Ascending aorta (tissue), 2 donors: Measurements from ENCODE around the gene CBLB. TPM values are rescaled to one million over a fixed set of nuclear protein-coding genes. Genes with fewer than 3 reads are reported as not detected.
"Not testable (repeated sequence)": the region's sequence is repeated elsewhere in the genome, so short reads cannot be mapped to it uniquely, and the experiment has no call there.

Experiments used
- DNase-seq, 2 donors: peaks; one replicate each; pipeline ENCODE4 v3.0.0-alpha.2; 2019; ENCODE audit warnings: low spot score in 2 of 2
- H3K27ac ChIP-seq, 2 donors: fragments of 200-600 bp; sonication (generic); one replicate each; pipeline ENCODE4 v1.5.1; 2016 to 2017; ENCODE audit warnings: mild to moderate bottlenecking in 1 of 2
- H3K27me3 ChIP-seq: fragments of 200-600 bp; sonication (generic); one replicate; pipeline ENCODE4 v1.5.1; 2017
- H3K36me3 ChIP-seq, 2 donors: fragments of 200-600 bp; sonication (generic); one replicate each; pipeline ENCODE4 v1.5.1; 2016
- H3K4me1 ChIP-seq, 2 donors: fragments of 200-600 bp; sonication (generic); one replicate each; pipeline ENCODE4 v1.5.1; 2016 to 2017; ENCODE audit warnings: mild to moderate bottlenecking in 1 of 2
- H3K4me3 ChIP-seq, 2 donors: fragments of 200-600 bp; sonication (generic); one replicate each; pipeline ENCODE4 v1.5.1; 2016 to 2017; ENCODE audit warnings: mild to moderate bottlenecking in 1 of 2
- H3K9me3 ChIP-seq, 2 donors: fragments of 200-600 bp; sonication (generic); one replicate each; pipeline ENCODE4 v1.5.1; 2016
- intact Hi-C: fragments of 100-400 bp; cut with DNase I; formaldehyde crosslinking; loops from one replicate; pipeline ENCODE4 v1.15.1; 2023
- total RNA-seq: library from RNA; depleted of rRNA; stranded (reverse); fragments of >200 nt; gene quantifications from one replicate; pipeline ENCODE4 v1.1.0, GENCODE V29; 2016
- TF ChIP-seq, protein P1 (sequence below), 3 experiments: fragments of 200-600 bp in 2 of 3; fragments of 450-650 bp in 1 of 3; sonication (generic) in 2 of 3; IDR thresholded peaks; one replicate each; pipeline ENCODE4 v1.5.1; 2016 to 2019; ENCODE audit warnings: antibody characterized with exemption in 3 of 3, mild to moderate bottlenecking in 1 of 3, moderate library complexity in 1 of 3

CBLB gene
- total RNA-seq, 1 donor from 2014 or later, result 30.0 TPM

DNA sequence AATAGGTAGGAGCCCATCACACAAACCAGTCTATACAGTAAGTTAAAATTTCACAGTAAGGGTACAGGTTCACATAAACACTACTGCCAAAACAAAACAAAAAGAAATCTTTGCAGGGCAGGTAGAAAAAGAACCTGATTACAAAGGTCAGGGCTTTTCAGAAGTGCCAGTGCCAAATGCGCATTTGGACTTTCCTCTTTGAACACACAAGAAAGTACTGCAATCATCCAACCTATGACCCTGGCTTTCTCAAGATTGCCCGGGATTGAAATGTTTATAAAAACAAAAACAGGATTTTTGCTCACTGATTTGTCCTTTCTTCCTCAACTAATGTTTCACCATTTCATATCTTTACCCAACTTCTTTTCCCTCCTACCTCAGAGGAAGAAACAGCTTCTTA, 47.4 kb downstream of the CBLB start:
- Histone ChIP-seq H3K4me3 (no peak overlapping the region), H3K27me3 (no peaks in the 10 kb centered on the region), H3K9me3 (no peaks in the 10 kb centered on the region), H3K4me1 (peaks cover 4 to 10% of the 10 kb centered on the region in 2 donors), H3K36me3 (no peaks in the 10 kb centered on the region), H3K27ac (no peak overlapping the region)
- no peak for DNase-seq
- TF ChIP-seq, protein P1, sequence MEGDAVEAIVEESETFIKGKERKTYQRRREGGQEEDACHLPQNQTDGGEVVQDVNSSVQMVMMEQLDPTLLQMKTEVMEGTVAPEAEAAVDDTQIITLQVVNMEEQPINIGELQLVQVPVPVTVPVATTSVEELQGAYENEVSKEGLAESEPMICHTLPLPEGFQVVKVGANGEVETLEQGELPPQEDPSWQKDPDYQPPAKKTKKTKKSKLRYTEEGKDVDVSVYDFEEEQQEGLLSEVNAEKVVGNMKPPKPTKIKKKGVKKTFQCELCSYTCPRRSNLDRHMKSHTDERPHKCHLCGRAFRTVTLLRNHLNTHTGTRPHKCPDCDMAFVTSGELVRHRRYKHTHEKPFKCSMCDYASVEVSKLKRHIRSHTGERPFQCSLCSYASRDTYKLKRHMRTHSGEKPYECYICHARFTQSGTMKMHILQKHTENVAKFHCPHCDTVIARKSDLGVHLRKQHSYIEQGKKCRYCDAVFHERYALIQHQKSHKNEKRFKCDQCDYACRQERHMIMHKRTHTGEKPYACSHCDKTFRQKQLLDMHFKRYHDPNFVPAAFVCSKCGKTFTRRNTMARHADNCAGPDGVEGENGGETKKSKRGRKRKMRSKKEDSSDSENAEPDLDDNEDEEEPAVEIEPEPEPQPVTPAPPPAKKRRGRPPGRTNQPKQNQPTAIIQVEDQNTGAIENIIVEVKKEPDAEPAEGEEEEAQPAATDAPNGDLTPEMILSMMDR (IDR thresholded peaks at IDR 0.05), result no peak
- intact Hi-C loops, result no loop called here

- TF ChIP-seq, protein P1 (IDR thresholded peaks at IDR 0.05), result no peak
- intact Hi-C loops, result no loop called here
- Histone ChIP-seq H3K36me3 (no peaks in the 10 kb centered on the region), H3K27ac (no peak overlapping the region), H3K9me3 (no peaks in the 10 kb centered on the region), H3K4me3 (no peak overlapping the region), H3K27me3 (no peaks in the 10 kb centered on the region), H3K4me1 (peaks cover 0 to 3% of the 10 kb centered on the region in 2 donors)
- no peak for DNase-seq
Observed at GRCh38 chr3:105816833-105817232, 52.0 kb downstream of the CBLB start.

GRCh38 chr3:105815331-105815730, 53.5 kb downstream of the CBLB start:
- H3K27ac ChIP-seq, H3K36me3 ChIP-seq, DNase-seq, H3K9me3 ChIP-seq, H3K4me3 ChIP-seq, H3K4me1 ChIP-seq, H3K27me3 ChIP-seq, intact Hi-C loops: not testable (repeated sequence)

DNA sequence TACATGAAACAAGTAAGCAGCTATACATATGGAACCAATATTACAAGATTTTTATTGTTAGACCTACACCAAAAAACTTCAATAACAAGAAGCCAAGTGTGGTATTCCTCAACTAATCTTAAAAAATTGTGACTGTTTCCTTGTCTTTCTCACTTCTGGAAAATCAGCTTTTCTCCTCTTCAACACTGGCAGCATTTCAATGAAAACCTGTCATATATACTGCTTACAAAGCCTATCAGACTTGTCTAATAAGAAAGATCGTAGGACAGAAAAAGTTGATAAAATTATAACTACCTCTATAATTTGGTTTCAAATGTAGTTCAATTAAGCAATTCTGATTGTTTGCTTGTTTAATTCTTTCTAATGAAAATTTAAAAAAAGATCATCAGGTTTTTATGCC, 55.1 kb downstream of the CBLB start:
- Histone ChIP-seq H3K27me3 (no peaks in the 10 kb centered on the region), H3K4me1 (peaks cover 0 to 4% of the 10 kb centered on the region in 2 donors), H3K27ac (no peak overlapping the region), H3K4me3 (no peak overlapping the region), H3K36me3 (no peaks in the 10 kb centered on the region), H3K9me3 (no peaks in the 10 kb centered on the region)
- TF ChIP-seq, protein P1 (IDR thresholded peaks at IDR 0.05), result no peak
- intact Hi-C loops, result no loop called here
- no peak for DNase-seq

GRCh38 chr3:105812194-105812586, 56.6 kb downstream of the CBLB start:
- H3K36me3 ChIP-seq, result no peaks in the 10 kb centered on the region
- H3K4me1 ChIP-seq, result peaks cover 0 to 4% of the 10 kb centered on the region in 2 donors
- no peak overlapping the region for H3K4me3 ChIP-seq
- no peaks in the 10 kb centered on the region for H3K27me3 ChIP-seq
- TF ChIP-seq, protein P1 (IDR thresholded peaks at IDR 0.05), result no peak
- intact Hi-C loops, result no loop called here
- no peaks in the 10 kb centered on the region for H3K9me3 ChIP-seq
- DNase-seq, result no peak
- H3K27ac ChIP-seq, result no peak overlapping the region

- Histone ChIP-seq H3K27me3 (no peaks in the 10 kb centered on the region), H3K36me3 (no peaks in the 10 kb centered on the region), H3K27ac (no peak overlapping the region), H3K4me1 (peaks cover 0 to 4% of the 10 kb centered on the region in 2 donors), H3K9me3 (no peaks in the 10 kb centered on the region), H3K4me3 (no peak overlapping the region)
- intact Hi-C loops, result no loop called here
- DNase-seq, result no peak
- TF ChIP-seq, protein P1 (IDR thresholded peaks at IDR 0.05), result no peak
Observed at GRCh38 chr3:105811518-105812193, 57.2 kb downstream of the CBLB start.
